Transverse colon (tissue), 4 donors: ENCODE results near the gene TMEM132C.

Source experiments
- CTCF ChIP-seq, 5 experiments: fragments of 200-600 bp in 3 of 5; fragments of 450-650 bp in 2 of 5; sonication (generic) in 3 of 5; IDR thresholded peaks; 1 replicate in 2 of 5; 2 replicates in 3 of 5; pipeline ENCODE4 v1.5.1; 2016 to 2017; ENCODE audit warnings: antibody characterized with exemption in 5 of 5, inconsistent platforms in 3 of 5, mild to moderate bottlenecking in 2 of 5, moderate library complexity in 1 of 5
- EP300 ChIP-seq: sonication (generic); formaldehyde crosslinking; IDR thresholded peaks from one replicate; pipeline ENCODE4 v1.6.1; 2017; ENCODE audit warnings: antibody characterized with exemption, low read depth
- POLR2A ChIP-seq: fragments of 450-650 bp; IDR thresholded peaks from one replicate; pipeline ENCODE4 v1.6.1; 2016; ENCODE audit warnings: antibody characterized with exemption, mild to moderate bottlenecking, moderate library complexity
- POLR2AphosphoS5 ChIP-seq, 3 donors: sonication (generic); formaldehyde crosslinking; IDR thresholded peaks; one replicate each; pipeline ENCODE4 v1.6.1; 2016; ENCODE audit warnings: antibody characterized with exemption in 3 of 3

- TF ChIP-seq CTCF (IDR thresholded peaks at IDR 0.05) (no peak), EP300 (no peak), POLR2AphosphoS5 (IDR thresholded peaks at IDR 0.05) (no peak), POLR2A (no peak)
Observed at GRCh38 chr12:128267131-128267622, at the start of gene TMEM132C.
